Hematopoietic multipotent progenitor cell treated with erythropoietin and hydrocortisone succinate and interleukin-3 and kit ligand, for 17 days (in vitro differentiated cells): ENCODE measurements around the gene LTBP1.

Experiments
- DNase-seq: peaks from one replicate; pipeline ENCODE4 v3.0.0-alpha.2; 2015; ENCODE audit warnings: low spot score

The LTBP1 gene

DNA sequence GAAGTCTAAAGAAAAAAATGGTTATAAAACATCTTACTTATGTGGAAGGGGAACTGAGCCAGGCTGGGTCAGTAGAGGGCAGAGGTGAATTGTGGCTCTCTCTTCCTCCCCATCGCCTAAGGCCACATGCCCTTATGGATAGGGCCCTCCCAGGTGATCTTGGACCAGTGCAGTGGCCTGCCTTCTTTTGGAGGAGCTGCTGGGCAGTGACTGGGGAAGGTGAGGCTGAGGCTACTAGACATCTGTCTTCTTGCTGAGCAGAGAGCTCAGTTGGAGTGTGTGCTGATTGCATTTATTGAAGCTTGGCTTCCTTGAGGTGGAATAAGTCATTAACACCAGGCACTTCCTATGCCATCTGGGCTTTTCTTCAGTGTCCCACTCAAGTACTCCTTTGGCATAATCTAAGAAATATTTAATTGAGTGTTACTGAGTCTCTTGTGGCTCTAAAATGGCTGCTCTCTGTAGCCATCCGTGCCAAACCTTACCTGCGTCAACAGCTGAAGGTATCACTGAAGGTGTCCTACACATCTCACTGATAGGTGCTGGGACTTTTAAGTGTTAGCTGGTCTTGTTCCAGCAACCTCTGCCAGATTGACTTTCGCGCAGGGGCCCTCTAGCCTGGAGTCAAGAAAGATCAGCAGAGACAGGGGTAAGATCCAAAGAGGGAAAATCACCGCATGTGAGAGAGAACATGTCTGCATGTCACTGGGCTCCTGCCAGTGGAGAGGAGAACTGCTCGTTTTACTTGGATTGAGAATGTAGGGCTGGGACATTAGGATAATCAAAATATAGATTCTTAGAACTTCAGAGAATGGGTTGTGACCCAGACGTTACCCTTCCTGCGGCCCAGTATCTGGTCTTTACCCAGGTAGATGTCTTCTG is 256.1 kb downstream of the LTBP1 start:
- DNase-seq: no peak

DNA sequence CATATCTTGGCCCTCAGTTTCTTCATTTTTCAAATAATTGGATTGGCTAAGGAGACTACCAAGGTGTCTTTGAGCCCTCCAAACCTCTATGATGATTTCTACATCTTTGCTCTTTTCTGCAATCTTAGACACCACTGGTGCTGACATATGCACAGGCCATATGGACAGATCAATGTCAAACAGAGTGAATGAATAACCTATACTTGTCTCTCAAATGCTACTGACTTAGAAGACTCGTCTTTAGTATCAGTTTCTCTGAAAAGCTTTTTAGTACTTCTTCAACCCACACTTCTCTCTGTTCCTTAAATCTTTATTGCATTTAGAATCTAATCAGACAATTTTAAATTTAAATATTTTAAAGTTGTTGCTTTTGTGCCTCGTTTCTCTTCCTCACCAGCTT is 258.2 kb downstream of the LTBP1 start:
- no peak for DNase-seq

DNA sequence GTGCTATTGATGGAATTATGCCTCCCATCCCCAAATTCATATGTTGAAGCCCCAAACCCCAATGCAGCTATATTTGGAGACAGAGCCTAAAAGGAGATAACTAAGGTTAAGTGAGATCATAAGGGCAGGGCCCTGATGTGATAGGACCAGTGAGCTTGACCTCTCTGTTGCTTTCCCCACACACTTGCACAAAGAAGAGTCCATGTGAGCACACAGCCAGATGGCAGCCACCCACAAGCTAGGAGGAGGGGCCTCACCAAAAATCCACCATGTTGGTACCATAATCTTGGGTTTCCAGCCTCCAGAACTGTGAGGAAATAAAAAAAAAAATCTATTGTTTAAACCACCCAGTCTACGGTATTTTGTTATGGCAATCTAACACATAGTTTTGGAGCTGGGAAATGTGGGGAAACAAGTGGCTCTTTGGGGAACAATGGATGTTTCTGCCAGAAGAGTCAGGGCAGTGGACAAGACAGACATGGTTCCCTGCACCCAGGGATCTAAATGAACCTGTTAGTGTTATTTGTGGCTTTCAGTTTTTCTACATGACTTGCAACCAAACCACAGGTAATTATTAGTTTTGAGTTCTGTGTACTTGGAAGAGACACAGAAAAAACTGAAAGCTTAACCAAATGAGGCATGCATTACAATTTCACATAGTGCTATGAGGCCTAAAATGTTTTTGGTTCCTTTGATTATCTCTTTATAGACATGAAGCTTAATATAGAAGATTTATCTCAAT is 259.1 kb downstream of the LTBP1 start:
- DNase-seq: no peak

DNA sequence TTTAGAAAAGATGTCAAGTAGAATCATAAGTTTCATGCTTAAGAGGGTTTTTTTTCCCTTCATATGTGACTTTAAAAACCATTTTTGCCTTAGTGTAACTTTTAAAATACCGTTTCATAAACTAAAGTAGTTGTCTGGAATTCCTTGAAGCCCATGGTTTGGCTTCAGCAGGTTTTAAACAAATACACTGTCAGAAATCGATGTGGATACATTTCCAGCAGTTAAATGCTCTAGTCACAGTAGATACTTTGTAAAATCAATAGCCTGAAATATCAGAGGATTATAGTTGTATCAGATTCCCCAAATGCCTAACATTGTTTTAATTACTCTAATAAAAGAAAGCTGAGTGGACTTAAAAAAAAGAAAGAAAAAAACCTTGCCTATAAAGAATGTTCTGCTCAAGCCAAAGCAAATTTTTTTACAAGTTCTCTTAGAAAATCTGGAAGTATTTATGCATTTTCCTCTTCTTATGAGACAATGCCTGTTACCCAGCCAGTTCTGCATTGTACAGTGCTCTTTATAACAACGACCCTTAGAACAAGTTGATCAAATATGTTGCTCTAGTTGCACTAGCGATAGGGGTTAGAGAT is 260.5 kb downstream of the LTBP1 start:
- DNase-seq: no peak

DNA sequence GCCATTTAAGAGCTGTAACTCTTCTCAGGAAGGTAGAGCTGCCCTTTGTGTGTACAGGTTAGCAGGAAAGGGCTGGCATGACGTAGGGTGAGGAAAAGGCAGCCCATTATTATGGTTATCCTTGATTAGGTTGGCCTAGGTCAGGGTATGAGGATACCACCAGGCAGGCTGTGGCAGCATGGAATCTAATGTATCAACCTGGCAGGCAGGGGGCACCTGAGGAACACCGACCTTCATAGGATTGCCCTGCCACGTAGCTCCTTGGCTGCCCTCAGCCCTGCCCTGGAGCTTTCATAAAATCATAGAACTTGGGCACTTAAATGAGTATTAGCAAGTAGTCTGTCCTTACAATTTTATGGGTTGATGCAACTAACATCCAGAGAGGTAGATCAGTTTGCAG is 261.6 kb downstream of the LTBP1 start:
- no peak for DNase-seq

DNA sequence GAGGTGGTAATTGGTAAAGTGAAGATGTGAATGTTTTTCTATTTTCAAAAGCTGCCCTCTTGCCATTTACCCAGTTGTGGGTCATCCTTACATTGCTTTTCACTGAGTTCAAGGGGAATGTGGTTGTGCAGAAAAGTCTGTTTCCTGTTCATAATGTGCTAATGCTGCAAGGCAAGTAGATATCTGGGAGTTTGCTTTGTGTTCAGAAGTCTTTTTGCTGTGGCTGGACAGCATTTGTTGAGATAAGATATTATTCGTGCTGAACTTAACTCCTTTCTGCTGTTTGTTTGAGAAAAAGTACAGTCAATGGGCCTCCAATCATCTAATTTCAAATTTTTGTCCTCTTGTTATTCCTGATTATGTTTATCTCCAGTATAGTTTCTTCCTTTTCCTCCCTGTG is 263.2 kb downstream of the LTBP1 start:
- DNase-seq: no peak

DNA sequence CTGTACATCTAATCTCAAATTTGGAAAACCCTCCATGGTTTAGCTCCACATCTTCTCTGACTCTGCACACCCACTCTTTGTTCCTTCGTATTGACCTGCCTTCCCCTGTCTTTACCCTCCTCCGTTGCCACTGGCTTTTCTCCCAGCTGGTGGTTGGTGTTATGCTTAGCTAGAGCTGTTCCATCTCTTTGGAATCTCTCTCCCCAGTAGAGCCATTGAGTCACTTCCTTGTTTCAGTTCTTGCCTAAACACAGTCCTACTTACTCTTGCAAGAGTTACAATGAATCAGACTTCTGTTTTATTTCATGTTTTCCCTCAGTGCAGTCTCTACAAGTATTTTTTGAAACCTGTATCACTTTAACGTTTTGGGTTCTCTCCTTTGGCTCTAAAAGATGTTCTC is 263.9 kb downstream of the LTBP1 start:
- no peak for DNase-seq

DNA sequence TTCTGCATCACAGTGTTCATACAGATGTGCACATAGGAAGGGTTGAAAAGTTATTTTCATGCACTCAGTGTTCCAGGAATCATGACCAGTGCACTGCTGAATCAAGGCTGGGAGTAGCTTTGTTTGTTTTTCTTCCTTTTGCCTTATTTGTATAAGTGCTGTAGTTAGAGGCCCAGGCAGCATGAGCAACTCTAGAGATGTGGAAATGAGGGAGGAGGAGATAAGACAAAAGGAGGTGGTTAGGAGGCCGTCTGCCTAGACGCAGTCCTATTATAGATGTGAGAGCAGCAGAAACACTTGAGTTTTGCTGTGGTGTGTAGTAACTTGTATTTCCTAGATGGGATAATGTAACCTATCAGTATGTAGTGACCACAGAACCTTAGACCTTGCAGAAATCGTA is 265.4 kb downstream of the LTBP1 start:
- no peak for DNase-seq

DNA sequence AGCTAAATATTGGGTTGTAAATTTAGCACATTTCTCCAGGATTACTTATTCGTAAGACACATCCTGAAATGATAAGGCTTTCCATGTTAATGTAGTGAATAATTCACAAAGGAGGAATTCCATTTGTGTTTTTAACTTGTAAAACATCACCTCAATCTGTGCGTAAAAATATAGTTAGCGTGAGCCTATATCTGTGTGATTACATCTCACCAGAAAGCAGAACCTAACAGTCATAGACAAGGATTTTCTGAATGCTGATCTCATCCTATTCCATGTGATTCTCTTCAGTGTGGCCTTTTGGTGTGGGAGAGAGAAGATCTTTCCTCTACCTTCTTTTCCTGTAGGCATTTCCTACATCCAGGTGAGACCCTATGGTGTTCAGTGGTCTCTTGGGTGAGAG is 266.5 kb downstream of the LTBP1 start:
- DNase-seq: no peak

DNA sequence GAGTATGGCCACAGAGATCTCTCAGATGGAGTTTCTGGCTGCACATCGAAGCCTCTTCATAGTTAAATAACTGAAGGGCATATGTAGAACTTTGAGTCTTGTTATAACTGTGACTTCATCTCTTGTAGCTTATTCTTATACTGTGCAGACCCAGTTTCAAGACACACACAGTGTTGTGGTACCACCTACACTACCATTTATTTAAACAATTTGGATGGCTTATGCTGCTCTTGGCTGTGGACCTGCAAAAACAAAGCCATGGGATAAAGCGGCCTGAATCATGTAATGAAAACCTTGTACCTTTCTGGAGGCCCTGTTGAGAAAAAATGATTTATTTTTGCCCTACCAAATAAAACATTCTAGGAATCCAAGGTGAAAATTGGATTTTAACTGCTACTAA is 266.9 kb downstream of the LTBP1 start:
- no peak for DNase-seq

DNA sequence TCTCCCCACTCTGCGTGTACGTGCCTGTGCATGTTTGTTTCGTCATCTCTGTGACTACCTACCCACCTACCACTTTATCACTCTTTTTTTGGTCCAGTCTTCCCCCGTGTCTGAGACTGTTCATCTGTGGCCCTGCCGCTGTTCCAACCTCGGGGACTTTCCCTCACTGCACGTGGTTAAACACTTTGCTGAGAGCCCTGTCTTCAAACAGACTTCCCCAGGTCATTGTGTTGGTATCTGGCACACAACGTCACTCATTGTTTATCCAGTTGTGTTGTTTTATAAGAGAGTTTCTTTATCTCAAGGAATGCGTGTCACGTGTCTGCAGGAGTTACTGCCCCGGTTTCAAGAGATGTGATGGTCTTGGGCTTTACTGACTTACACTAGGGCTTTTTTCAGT is 267.7 kb downstream of the LTBP1 start:
- DNase-seq: no peak

DNA sequence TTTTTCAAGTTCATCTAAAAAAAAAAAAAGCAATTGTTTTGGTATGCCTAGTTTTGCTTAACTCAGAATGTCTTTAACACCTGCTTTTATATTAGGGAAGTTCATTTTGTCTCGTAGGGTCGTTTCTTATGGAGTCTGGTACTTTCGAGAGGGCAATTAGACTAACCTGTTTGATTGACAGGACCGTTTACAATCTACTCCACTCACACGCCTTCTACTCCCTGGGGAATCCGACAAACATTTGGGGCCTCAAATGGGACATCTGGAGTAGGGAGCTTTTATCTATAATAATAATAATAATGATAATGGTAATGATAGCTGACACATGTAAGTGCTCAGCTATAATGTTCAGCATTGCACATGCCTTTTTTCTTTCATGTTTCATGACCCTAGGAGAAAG is 268.1 kb downstream of the LTBP1 start:
- DNase-seq: no peak

DNA sequence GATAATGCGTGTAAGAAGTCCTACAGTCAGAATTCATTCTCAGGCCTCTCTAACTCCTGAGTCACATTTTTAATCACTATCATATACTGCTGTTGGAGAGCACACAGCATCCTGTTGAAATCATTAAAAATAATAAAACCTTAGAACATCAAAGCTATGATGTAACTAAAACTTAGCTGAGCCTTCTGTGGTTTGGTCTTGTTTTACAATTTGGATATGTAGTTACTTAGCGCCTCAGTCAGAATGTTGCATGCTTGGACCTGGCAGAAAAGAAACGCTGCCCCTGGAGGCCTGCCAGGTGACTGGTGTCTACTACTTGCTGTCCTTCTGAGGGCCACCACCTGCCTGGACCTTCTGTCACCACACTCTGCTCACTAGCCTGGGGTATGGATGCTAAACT is 268.5 kb downstream of the LTBP1 start:
- DNase-seq: no peak

DNA sequence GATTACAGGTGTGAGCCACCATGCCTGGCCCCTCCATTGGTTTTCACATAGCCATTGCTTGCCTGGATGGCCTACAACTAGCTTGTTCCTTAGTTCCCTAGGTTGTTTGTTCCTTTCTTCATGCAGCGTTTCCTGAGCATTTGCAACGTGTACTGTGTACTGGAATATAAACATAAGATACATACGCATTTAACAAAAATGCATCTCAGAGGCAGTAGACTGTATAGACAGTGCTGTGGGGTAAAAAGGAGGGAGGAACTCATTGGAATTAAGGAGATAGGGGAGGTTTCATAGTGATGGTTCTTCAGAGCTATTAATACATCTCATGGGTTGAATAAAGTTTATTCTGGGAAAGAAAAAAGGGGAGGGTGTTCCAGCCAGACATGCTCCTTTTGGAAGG is 269.2 kb downstream of the LTBP1 start:
- no peak for DNase-seq

DNA sequence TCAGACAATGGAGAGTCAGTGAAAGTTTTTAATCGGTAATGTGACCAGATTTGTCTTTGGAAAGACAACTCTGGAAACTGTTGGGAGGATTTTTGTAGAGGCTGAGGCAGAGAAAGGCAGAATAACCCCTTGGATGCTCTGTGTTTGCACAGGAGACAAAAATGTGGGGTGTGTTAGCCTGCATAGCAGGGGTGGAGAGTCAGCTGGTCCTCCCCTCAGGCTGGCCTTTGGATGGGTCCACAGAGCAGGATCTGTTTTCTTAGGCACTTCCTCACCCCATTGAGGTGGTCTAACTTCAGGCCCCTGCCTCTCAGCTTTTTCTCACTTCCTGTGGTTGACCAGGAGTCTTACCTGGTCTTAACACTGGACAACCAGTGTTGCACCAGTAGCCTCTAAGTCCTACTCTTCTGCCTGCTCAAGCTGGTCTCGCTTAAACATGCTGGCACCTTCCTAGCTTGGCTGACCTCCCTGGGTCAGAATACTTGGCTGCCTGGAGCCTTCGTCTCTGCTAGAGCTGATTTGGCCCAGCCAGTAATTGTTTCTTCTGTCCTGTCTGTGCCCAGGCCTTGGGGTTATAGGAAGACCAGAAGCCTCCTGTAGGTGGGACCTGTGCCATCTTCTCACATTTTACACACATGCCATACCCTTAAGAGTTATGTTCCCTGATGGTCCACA is 269.9 kb downstream of the LTBP1 start:
- DNase-seq: no peak

DNA sequence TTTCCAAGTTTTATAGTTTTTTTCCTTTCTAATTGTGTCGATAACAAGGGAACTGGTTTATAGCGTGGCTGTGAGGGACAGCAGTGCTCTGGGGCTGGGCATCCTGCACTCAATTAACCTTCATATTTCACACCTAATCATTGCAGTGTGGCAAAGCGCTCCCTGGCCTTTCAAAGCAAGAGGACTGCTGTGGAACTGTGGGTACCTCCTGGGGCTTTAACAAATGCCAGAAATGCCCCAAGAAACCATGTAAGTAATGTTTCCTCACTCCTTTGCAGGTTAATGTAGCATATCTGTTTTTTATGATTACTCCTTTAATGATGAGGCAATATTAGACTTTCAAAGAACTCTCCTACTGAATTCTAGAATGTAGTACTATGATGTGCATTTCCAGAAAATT is 270.7 kb downstream of the LTBP1 start:
- no peak for DNase-seq

DNA sequence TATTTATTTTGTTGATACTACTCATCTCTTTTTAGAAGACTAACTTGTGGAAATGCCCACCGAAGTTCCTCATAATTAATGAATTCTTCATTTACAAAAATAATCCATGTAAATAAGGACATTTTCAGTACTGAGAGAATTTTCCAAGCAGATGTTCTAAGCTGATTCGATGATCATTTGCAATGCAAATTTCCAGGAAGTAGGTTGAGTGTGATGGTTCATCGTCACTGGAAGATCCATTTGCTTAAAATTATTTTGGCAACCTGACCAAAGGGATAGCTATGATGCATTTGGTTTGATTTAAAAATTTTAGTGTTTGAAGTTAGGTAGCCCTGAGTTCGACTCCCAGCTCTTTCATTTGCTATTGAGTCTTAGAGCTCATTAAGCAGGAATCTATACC is 272.4 kb downstream of the LTBP1 start:
- DNase-seq: no peak

DNA sequence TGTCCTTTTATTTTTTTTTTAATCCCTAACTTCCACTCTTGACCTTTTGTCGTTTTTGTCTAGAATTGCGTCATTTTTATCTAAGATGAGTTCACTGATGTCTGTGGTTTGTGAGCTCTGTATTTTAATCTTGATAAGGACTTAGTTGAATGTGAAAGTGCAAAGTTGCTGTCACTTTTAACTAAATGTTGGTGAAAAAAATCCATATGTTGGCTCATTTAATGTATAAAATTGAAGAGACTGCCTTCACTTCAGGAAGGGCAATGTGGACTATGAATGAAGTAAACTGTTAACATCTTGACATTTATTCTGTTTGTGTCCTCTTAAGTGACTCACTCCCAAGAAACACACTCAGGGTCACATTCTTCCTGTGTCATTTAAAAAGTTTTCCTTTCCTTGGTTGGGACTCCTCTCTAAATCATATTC is 273.1 kb downstream of the LTBP1 start:
- no peak for DNase-seq

DNA sequence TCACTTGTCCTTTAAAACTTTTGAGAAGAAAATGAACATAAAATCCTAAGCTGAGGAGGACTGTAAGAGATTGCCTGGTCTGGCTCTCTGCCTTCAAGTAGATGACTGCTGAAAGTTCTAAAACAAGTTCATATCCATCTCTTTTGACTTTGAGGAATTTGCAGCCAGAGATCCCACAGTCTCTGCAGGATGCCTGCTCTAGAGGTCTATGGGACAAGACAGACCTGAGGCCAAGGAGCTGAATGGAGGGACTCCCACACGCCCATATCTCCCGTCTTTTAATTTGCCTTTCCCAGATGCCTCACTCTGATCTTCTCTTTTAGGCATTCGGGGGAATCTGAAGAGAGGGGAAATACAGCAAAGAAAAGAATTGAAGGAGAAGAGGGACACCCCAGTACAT is 273.8 kb downstream of the LTBP1 start:
- DNase-seq: no peak

DNA sequence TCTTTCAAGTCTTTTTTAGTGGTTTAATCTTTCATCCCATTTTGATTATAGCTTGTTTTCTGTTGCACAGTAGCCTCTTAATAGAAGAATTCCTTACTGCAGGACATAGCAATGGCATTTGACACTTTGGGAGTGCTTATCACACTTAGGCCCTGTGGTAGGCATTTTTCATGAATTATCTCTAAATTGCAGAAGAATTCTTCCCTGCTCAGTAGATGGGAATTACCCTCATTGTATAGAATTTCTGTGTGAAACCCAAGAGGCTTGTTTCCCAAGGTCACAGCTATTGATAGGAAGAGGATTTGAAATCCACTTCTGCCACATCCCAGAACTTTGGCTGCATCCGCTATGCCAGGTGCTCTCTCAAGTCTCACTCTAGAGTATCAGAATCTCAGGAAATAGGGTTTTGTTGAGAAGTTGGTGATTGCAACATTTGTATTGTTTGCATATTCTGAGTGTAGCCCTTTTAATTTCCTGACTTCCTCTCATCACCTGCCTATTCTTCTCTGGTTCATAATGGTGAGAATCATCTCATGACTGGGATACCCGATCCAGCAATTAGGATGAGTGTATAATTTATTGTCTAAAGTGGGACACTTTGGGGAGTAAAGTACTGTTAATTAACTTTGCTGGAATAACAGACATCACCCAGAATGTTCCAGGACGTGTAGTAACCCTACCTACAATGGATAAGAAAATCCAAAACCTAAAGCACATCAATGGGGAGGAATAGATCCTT is 274.5 kb downstream of the LTBP1 start:
- DNase-seq: no peak

DNA sequence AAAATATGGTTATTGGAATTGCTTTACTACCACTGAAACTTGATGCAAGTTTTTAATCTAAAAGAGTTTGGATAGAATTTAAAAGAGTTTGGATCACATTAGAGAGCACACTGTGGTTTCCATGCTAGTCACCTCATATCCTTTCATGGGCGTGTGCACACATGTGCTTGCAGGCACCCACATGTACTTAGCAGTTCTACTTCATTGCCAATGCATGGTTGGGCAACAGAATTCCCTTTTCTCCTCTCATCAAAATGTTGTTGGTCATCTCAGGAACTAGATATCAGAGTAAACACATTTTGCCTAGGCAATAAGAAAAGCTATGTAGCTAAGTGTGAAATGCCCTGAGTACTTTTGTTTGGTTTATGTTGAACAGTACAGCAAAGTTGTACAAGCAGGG is 275.6 kb downstream of the LTBP1 start:
- DNase-seq: no peak

DNA sequence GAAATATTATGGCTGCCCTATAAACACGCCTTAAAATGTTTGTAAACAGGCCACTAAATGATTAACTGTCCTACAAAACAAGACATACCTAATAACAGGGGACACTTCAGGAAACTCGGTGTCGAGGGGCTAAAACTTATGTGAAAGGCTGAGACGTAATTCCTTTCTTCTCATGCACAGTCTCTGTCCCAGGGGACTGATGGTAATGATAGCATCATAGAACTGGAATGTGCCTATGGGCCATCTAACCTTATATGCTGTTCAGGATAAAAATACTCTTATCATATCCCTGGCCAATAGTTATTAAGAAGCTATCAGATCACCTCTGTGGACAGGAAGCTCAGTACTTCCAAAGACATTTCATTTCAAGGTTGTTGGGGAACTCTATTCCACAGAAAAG is 277.1 kb downstream of the LTBP1 start:
- no peak for DNase-seq
